Immature natural killer cell (primary cell): ENCODE results near the gene TEAD3. TPM values are rescaled to one million over a fixed set of nuclear protein-coding genes. Genes with fewer than 3 reads are reported as not detected.
"Not testable (repeated sequence)": the region's sequence is repeated elsewhere in the genome, so short reads cannot be mapped to it uniquely, and the experiment has no call there.

ENCODE experiments used
- DNase-seq, 3 donors: peaks; one replicate each; pipeline ENCODE4 v3.0.0; 2022; ENCODE audit warnings: mixed read lengths in 1 of 3
- H3K27ac Mint-ChIP-seq, 6 donors: one replicate each; pipeline ENCODE4 v1.8.0; 2020; ENCODE audit warnings: mixed read lengths in 6 of 6, mild to moderate bottlenecking in 5 of 6, inconsistent platforms in 4 of 6, moderate library complexity in 3 of 6
- H3K27me3 Mint-ChIP-seq, 3 donors: one replicate each; pipeline ENCODE4 v1.8.0; 2020 to 2021; ENCODE audit warnings: low read depth in 3 of 3, mild to moderate bottlenecking in 3 of 3, mixed read lengths in 3 of 3, moderate library complexity in 3 of 3, inconsistent platforms in 1 of 3
- H3K36me3 Mint-ChIP-seq, 3 donors: one replicate each; pipeline ENCODE4 v1.8.0; 2020; ENCODE audit warnings: mixed read lengths in 3 of 3, inconsistent platforms in 2 of 3, mild to moderate bottlenecking in 2 of 3
- H3K4me1 Mint-ChIP-seq, 2 donors: one replicate each; pipeline ENCODE4 v1.8.0; 2020; ENCODE audit warnings: inconsistent platforms in 2 of 2, mild to moderate bottlenecking in 2 of 2, mixed read lengths in 2 of 2, moderate library complexity in 1 of 2
- H3K4me3 Mint-ChIP-seq, 5 donors: one replicate each; pipeline ENCODE4 v1.8.0; 2020; ENCODE audit warnings: mild to moderate bottlenecking in 5 of 5, mixed read lengths in 5 of 5, inconsistent platforms in 3 of 5, moderate library complexity in 3 of 5
- H3K9me3 Mint-ChIP-seq, 6 donors: one replicate each; pipeline ENCODE4 v1.8.0; 2020; ENCODE audit warnings: mild to moderate bottlenecking in 6 of 6, mixed read lengths in 6 of 6, inconsistent platforms in 4 of 6, moderate library complexity in 3 of 6
- polyA plus RNA-seq, 3 donors: library from polyadenylated mRNA; unstranded; fragments of 300-500 nt; fragmentation: Illumina TruSeq; gene quantifications; one replicate each; pipeline ENCODE4 v1.2.3, GENCODE V29; 2021

Gene TEAD3
- polyA plus RNA-seq, 3 donors from 2014 or later: not detected

GRCh38 chr6:35436071-35436857 lies 60.6 kb downstream of the TEAD3 start:
- no peak for DNase-seq
- H3K27me3 Mint-ChIP-seq: no peaks in the 10 kb centered on the region
- no peaks in the 10 kb centered on the region for H3K36me3 Mint-ChIP-seq
- no peaks in the 10 kb centered on the region for H3K9me3 Mint-ChIP-seq
- no peaks in the 10 kb centered on the region for H3K4me1 Mint-ChIP-seq
- no peak overlapping the region for H3K4me3 Mint-ChIP-seq
- no peak overlapping the region for H3K27ac Mint-ChIP-seq

- H3K27me3 Mint-ChIP-seq: no peaks in the 10 kb centered on the region
- peaks cover 0 to 2% (median 0%) of the 10 kb centered on the region in 3 donors for H3K36me3 Mint-ChIP-seq
- H3K27ac Mint-ChIP-seq: no peak overlapping the region
- no peaks in the 10 kb centered on the region for H3K9me3 Mint-ChIP-seq
- no peak overlapping the region for H3K4me3 Mint-ChIP-seq
- DNase-seq: no peak
- no peaks in the 10 kb centered on the region for H3K4me1 Mint-ChIP-seq
Observed at GRCh38 chr6:35435074-35435837, 61.6 kb downstream of the TEAD3 start.

DNA sequence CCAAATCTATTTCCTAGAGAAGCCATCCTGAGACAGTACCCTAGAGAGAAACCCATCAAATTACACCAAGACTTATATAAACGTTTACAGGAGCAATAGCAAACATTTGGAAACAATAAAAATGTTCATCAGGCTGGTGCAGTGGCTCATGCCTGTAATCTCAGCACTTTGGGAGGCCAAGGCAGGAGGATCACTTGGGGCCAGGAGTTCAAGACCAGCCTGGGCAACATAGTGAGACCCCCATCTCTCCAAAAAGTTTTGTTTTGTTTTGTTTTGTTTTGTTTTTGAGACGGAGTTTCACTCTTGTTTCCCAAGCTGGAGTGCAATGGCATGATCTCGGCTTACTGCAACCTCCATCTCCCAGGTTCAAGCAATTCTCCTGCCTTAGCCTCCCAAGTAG lies 64.2 kb downstream of the TEAD3 start:
- peaks cover 5 to 15% (median 12%) of the 10 kb centered on the region in 3 donors for H3K36me3 Mint-ChIP-seq
- DNase-seq, H3K27me3 Mint-ChIP-seq, H3K4me3 Mint-ChIP-seq, H3K4me1 Mint-ChIP-seq, H3K27ac Mint-ChIP-seq: not testable (repeated sequence)
- H3K9me3 Mint-ChIP-seq: peaks cover 4 to 14% (median 11%) of the 10 kb centered on the region in 6 donors

DNA sequence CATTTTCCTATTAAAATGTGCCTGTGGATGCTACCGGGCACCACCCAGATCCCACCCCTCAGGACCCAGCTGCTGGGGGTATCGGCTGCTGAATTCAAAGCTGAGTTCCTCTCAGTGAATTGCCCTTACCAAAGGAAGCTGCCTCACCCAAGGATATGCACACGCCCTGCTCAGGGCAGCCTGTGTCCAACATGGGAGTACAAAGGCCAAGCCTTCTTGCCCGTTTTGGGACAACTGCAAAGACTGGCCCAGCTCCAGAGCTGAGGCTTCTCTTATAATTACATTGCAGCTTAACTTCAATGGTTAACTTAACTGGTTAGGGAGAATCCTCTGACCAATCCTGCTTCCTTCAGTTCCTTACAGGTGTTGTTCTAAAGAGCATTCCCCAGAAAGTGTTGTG lies 64.6 kb downstream of the TEAD3 start:
- H3K27ac Mint-ChIP-seq: no peak overlapping the region
- no peak for DNase-seq
- H3K36me3 Mint-ChIP-seq: peaks cover 5 to 15% (median 12%) of the 10 kb centered on the region in 3 donors
- H3K9me3 Mint-ChIP-seq: peaks cover 4 to 14% (median 11%) of the 10 kb centered on the region in 6 donors
- H3K4me1 Mint-ChIP-seq: no peaks in the 10 kb centered on the region
- peaks cover 0 to 2% (median 0%) of the 10 kb centered on the region in 3 donors for H3K27me3 Mint-ChIP-seq
- no peak overlapping the region for H3K4me3 Mint-ChIP-seq

DNA sequence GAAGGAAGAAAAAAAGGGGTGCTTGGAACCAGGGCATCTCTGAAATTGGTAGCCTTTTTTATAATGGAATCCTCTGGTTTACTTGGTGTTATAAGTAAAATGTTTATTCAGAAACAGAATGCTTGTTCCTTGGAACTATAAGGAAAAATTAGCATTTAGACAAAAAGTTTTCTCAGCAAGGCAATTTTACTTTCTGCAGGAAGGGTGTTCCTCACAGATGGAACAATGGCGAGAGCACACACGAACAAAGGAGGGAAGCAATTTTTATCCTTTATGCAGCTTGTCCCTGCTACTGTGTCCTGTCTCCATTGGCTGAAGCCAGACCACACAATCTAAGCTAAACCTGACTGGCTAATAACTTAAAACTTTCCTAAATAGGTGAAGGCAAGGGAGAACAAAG lies 67.4 kb downstream of the TEAD3 start:
- no peak for DNase-seq
- Mint-ChIP-seq H3K4me3 (no peak overlapping the region), H3K9me3 (peaks cover 4 to 14% (median 11%) of the 10 kb centered on the region in 6 donors), H3K4me1 (no peaks in the 10 kb centered on the region), H3K27me3 (peaks cover 0 to 2% (median 0%) of the 10 kb centered on the region in 3 donors), H3K27ac (no peak overlapping the region), H3K36me3 (peaks cover 11 to 22% (median 18%) of the 10 kb centered on the region in 3 donors)

DNA sequence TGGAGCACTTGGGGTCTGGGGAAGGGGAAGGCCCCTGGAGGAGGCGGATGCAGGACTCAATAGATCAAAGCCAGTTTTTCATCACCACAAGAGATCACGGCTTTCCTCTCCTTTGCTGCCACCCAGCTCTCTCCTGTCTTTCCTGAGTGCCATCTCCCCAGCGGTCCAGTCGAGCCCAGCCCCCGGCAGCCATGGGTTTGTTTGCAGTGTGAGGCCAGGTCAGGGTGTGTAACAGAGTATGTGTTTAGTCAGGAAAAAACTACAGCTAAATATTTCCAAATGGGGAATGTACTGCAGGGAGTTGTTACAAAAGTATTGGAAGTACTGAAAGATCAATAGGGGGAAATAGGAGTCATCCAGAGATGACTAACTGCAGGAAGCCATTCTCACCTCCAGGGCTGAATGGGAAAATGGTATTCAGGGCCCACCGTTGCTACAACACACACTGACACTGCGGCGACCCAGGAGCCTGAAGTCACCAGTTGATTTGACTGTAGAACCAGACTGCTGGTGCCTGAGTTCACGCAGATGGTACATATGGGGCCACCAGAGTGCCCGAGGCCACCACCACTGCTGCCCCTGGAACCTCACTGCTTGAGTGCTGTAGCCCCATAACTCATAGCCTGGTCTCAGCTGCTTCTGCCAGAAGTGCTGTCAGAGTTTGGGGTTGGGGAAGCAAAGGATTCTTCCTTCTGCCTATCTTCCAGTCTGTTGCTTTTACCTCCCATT lies 68.3 kb downstream of the TEAD3 start:
- peaks cover 11 to 25% (median 18%) of the 10 kb centered on the region in 3 donors for H3K36me3 Mint-ChIP-seq
- no peak for DNase-seq
- H3K27ac Mint-ChIP-seq: no peak overlapping the region
- no peaks in the 10 kb centered on the region for H3K4me1 Mint-ChIP-seq
- peaks cover 0 to 2% (median 0%) of the 10 kb centered on the region in 3 donors for H3K27me3 Mint-ChIP-seq
- H3K4me3 Mint-ChIP-seq: no peak overlapping the region
- H3K9me3 Mint-ChIP-seq: peaks cover 4 to 14% (median 11%) of the 10 kb centered on the region in 6 donors

DNA sequence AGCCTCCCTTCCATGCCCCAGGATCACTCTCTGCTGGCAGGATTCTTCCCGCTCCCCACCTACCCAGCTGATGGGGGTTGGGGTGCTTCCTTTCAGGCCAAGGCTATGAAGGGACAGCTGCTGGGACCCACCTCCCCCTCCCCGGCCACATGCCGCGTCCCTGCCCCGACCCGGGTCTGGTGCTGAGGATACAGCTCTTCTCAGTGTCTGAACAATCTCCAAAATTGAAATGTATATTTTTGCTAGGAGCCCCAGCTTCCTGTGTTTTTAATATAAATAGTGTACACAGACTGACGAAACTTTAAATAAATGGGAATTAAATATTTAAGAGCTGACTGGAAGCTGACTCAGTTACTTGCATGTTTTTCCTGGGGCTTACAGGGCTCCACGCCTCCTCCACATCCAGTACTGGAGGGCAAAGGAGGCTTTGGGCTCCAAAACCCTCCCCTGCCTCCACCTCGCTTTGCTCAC lies 69.0 kb downstream of the TEAD3 start:
- Mint-ChIP-seq H3K27ac (no peak overlapping the region), H3K4me1 (no peaks in the 10 kb centered on the region), H3K9me3 (peaks cover 4 to 14% (median 11%) of the 10 kb centered on the region in 6 donors), H3K4me3 (no peak overlapping the region), H3K36me3 (peaks cover 11 to 27% (median 18%) of the 10 kb centered on the region in 3 donors), H3K27me3 (peaks cover 0 to 2% (median 0%) of the 10 kb centered on the region in 3 donors)
- DNase-seq: no peak

GRCh38 chr6:35427435-35427834 lies 69.4 kb downstream of the TEAD3 start:
- Mint-ChIP-seq H3K27ac (no peak overlapping the region), H3K9me3 (peaks cover 4 to 14% (median 11%) of the 10 kb centered on the region in 6 donors), H3K4me3 (no peak overlapping the region), H3K4me1 (no peaks in the 10 kb centered on the region), H3K36me3 (peaks cover 11 to 27% (median 18%) of the 10 kb centered on the region in 3 donors), H3K27me3 (peaks cover 0 to 2% (median 0%) of the 10 kb centered on the region in 3 donors)
- no peak for DNase-seq

DNA sequence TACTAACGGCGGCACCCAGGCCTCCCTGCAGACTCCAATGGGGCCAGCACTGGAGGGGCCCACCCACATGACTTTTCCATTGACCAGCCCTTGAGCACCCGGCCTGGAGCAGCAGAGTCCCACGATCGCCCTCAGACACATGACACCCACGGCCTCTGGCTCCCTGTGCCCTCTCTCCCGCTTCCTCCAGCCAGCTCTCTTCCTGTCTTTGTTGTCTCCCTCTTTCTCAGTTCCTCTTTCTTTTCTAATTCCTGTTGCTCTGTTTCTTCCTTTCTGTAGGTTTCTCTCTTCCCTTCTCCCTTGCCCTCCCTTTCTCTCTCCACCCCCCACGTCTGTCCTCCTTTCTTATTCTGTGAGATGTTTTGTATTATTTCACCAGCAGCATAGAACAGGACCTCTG lies 70.8 kb downstream of the TEAD3 start:
- DNase-seq: no peak
- Mint-ChIP-seq H3K9me3 (peaks cover 4 to 14% (median 11%) of the 10 kb centered on the region in 6 donors), H3K4me3 (no peak overlapping the region), H3K27me3 (peaks cover 0 to 2% (median 0%) of the 10 kb centered on the region in 3 donors), H3K36me3 (peaks cover 11 to 30% (median 18%) of the 10 kb centered on the region in 3 donors), H3K27ac (peak overlapping the region in 1 of 6 donors; percentile 49), H3K4me1 (no peaks in the 10 kb centered on the region)

DNA sequence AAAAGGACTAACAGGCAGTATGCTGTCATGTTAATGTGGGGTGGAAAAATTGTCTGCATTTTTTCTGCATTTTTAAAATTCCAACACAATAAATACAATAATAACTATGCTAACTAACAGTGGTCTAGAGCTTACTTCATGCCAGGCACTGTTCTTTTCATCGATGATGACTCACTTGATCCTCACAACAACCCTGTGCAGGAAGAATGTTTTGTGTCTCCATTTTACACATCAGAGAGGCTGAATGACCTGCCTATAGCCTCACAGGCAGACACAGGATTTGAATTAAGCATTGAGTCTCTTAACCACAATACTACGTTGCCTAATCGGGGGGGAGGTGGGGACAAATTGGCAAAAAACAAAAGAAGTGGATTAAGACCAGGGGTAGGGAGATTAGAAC lies 71.6 kb downstream of the TEAD3 start:
- DNase-seq: no peak
- H3K4me1 Mint-ChIP-seq: no peaks in the 10 kb centered on the region
- no peak overlapping the region for H3K27ac Mint-ChIP-seq
- no peak overlapping the region for H3K4me3 Mint-ChIP-seq
- peaks cover 4 to 14% (median 11%) of the 10 kb centered on the region in 6 donors for H3K9me3 Mint-ChIP-seq
- peaks cover 0 to 2% (median 0%) of the 10 kb centered on the region in 3 donors for H3K27me3 Mint-ChIP-seq
- H3K36me3 Mint-ChIP-seq: peaks cover 11 to 31% (median 18%) of the 10 kb centered on the region in 3 donors

Other genes starting within 250 kb of the TEAD3 start
- gene ZNF76, start 237.3 kb downstream of the TEAD3 start, polyA plus RNA-seq: 10 to 100 TPM; 20.7 to 30.5 (median 27.9) TPM
- gene DEF6, start 199.3 kb downstream of the TEAD3 start, polyA plus RNA-seq: 100 to 1,000 TPM in 1 of 3 donors, 10 to 100 TPM in 2; 90.7 to 226 (median 95.1) TPM
- 1 to 10 TPM in 2 of 3 donors, under 1 TPM in 1; 0.98 to 6.0 (median 2.0) TPM for gene PPARD, start 154.5 kb downstream of the TEAD3 start, polyA plus RNA-seq
- gene FANCE, start 44.7 kb downstream of the TEAD3 start, polyA plus RNA-seq: 1 to 10 TPM; 2.2 to 5.4 (median 3.1) TPM
- 100 to 1,000 TPM; 419 to 805 (median 477) TPM for gene RPL10A, start 28.7 kb downstream of the TEAD3 start, polyA plus RNA-seq
- gene TULP1, start 15.8 kb upstream of the TEAD3 start, polyA plus RNA-seq: not detected
- 10 to 100 TPM; 26.1 to 99.0 (median 29.3) TPM for gene FKBP5, start 191.8 kb upstream of the TEAD3 start, polyA plus RNA-seq
- gene ARMC12, start 240.0 kb upstream of the TEAD3 start, polyA plus RNA-seq: under 1 TPM in 1 of 3 donors, not detected in 2; 0.16 TPM